ENCODE measurements around the gene PSMB7.

PSMB7 gene

DNA sequence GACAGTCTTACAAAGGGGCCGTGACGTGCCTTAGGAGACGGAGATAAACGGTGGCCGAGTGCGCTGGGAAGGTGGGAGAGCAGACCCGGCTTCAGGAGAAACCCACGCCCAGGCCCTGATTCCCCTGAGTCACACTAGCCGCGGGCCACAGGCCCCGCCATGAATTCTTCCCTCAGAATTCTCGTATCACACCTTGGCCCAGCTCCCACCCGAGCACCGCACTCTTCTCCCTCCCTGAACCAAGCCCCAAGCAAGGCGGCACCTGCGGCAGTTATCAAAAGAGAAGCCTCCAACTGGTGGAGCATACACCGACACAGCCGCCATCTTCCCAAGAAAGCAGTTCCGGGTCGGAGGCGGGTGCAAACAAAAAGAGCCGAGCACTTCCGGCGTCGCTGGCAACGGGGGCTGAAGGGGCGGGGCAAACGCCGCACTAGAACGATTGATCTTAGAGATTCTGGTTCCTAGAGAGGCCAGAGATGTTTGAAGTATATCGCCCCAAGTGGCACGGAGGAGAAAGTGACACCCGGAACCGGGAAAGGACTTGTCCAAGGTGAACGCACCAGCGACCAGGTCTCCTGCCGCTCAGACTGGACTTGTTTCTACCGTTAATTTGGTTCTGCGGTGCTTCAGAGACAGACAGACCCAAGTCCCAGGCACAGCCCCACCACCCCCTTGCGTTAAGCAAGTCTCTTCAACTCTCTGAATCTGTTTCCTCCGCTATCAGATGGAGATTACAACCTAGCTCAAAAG, at the start of gene PSMB7:
PSMB7 (minus strand) TSS at position 341 of the 750 bp plus-strand sequence; CDS start at position 324, 17 bp downstream.
- DNase-seq = peak; percentile 93 to 97 (median 95)

DNA sequence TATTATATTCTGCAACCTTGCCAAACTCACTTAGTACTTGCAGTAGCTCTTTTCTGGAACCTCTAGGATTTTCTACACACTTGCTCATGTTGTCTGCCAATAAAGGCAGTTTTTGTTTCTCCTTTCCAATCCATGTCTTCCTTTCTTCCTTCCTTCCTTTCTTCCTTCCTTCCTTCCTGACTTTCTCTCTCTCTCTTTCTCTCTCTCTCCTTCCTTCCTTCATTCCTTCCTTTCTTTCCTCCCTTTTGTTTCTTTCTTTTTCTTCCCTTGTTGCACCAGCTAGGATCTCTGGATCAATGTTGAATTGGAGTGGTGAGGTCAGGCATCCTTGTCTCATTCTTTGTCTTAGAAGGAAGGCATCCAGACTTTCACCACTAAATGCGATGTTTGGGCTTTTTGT, 47.5 kb upstream of the PSMB7 start:
- no peak for DNase-seq

DNA sequence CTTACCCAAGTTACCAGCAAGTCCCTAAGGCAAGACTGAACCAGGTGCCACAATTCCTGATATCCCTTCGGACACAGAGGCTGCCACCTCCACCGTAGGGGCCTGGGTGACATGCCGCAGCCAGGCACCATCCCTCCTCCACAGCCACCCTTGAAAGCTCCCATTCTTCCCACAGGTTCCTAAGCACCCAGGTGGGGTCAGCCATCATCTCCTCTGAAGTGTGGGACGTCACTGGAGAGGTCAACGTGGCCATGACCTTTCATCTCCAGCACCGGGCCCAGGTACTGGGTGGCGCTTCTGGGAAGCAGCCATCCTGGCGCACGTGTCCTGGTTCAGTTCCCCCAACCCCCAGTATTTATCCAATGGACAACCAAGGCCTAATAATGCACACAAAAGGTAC, 43.2 kb upstream of the PSMB7 start:
- DNase-seq = no peak

DNA sequence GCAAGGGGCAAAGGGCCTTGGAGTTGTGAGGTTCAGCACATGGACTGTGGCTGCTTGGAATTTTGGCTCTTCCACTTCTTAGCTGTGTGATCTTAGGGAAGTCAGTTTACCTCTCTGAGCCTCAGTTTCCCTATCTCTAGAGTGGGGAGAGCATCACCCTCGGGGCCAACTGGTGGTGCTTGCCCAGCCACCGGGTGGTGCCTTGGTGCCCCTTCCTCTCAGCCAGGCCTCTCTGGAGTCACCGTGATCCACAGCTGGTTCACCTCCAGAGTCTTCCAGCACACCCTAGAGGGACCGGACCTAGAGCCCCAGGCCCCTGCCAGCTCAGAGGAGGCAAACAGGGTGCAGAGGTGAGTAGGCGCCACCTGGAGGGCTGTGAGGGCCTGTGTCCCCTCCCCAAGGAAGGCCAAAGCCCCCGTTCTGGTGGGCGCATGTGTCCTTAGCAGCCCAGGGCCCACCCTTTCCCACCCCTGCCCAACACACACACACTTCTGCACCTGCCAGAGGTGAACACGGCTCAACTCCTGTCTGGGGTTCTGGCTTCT, 42.7 kb upstream of the PSMB7 start:
- no peak for DNase-seq

DNA sequence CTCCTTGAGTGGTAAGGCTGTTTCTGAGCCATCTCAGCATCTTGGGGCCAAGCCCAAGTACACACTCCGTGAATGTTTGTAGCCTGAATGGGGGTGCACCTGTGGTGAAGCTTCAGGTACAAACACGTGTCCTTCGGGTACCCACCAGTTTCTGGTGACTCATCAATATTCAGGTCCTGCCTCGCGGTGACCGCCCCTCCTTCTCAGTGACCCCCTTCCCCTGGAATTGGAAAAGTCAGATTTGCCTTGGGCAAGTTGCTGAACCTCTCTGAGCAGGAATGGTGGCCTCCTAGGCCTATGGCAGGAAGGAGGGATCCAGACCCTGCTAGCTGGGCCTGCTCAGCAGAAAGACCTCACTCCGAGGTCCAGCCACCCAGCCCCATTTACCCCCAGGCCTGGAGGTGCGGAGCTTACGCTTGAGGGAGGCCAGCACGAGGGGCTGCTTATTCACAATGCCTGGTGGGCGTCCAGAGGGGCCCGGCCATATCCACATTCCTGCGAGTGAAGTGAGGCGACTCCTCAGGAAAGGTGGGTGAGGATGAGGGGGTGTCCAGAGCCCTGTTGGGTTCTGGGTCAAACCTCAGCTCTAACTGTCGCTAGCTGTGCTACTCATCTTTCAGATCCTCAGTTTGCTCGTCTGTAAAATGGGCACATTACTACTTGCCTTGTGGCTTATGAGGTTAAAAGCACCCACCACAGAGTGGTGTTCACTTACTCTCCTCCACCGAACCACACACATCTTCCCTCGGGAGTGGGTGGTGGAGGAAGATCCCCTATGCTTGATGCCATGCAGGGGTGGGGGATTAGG, 42.0 kb upstream of the PSMB7 start:
- DNase-seq = no peak

DNA sequence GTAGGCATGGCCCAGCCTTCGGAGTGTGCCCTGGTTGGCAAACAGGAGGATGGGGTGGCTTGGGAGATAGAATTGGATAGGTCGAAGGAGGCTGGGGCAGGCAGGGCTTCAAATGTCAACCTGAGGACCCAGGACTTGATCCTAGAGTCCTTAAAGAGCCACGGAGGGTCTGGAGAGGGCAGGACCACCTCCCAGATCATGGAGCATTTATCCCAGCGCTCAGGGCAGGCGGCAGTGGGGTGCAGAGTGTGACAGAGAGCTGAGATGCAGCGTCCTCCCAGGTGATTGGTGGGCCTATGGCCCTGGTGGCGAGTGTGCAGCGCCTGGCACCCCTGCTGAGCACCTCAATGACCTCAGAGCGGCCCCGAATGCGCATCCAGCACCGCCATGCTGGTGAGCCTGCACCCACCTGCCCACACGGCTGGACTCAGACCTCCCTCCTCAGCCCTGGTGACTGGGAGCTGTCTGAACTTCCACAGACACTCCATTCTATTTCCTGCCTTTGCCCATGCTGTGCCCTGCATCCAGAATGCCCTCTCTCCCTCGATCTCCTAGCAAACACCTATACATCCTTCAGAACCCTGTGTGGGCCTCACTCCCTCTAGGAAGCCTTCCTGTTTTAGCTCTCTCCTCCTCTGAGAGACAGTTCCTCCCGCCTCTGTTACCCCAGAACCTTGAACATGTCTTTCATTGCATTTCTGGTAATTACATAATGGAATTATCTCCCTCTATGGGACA, 41.3 kb upstream of the PSMB7 start:
- DNase-seq = no peak

DNA sequence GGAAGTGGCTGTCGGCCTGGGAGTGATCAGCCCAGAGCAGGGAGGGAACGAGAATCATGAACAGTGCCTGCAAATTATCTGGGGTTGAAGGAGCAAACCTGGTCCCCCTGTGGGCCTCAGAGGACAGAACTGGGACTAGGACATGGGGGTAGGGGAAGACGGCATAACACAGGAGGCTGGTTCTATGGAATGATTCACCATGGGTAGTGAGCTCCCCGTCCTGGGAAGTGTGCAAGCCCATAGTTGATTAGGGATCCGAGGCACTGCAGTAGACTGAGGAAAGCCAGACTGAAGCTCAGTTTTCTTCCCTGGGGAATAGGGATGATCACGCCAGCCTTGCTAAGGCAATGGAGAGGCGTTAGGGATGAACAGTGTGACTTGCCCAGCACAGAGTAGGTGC, 40.6 kb upstream of the PSMB7 start:
- DNase-seq = no peak

DNA sequence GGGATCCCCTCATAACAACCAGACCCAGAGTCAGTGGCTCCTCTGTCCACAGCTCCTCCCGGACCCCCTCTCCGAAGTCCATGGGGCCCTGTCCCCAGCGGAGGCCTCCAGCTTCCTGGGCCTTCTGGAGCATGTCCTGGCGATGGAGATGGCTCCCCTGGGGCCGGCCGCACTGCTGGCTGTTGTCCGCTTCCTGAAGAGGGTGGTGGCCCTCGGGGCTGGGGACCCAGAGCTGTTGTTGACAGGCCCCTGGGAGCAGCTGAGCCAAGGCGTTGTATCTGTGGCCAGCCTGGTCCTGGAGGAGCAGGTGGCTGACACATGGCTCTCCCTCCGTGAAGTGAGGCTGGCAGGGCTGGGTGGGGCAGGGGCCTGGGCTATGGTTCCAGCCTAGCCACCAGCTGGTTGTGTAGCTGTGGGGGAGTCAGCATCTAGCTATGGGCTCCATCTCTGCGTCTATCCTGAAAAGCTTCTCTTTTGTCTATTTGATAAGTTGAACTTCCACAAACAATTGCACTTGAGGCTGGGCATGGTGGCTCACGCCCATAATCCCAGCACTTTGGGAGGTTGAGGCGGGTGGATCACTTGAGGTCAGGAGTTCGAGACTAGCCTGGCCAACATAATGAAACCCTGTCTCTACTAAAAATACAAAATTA, 39.7 kb upstream of the PSMB7 start:
- DNase-seq = no peak

DNA sequence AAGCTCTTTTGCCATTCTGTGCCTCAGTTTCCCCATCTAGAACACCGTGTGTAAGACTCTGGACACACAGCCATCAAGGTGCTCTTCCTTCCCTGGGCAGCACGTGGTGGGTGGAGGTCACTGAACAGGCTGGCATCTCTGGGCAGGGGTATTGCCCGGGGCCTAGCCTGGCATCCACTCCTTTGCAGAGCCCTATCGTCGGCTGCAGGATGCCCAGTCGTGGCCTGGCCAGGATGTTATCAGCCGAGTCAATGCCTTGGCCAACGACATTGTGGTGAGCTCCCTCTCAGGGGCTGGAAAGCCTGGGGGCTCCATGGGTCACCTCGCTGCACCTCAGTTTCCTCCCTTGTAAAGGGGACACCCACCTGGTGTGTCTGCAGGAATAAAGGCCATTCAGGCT, 39.1 kb upstream of the PSMB7 start:
- DNase-seq = no peak

DNA sequence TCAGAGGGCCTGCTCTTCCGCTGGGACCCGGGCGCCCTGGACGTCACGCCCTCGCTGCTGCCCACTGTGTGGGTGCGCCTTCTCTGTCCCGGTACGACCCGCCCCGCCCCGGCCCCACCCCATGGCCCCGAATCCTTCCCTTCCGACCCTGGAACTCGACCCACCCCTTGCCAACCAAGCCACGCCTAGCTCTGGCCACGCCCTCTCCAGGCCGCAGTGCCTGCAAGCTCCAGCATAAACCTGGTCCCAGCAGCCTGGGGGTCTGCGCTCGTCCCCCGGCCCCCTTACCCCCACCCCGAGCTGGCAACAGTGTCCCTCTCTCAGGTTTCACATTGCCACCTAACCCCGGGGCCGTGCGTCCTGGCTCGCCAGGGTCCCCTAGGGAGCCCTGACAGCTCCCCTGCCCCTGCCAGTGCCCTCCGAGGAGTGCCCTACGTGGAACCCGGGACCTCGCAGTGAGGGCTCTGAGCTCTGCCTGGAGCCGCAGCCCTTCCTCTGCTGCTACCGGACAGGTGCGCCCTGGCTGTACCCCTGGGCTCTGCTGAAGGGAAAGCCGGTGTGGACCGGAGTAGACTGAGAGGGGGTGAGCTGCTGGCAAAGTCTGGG, 38.4 kb upstream of the PSMB7 start:
- no peak for DNase-seq

DNA sequence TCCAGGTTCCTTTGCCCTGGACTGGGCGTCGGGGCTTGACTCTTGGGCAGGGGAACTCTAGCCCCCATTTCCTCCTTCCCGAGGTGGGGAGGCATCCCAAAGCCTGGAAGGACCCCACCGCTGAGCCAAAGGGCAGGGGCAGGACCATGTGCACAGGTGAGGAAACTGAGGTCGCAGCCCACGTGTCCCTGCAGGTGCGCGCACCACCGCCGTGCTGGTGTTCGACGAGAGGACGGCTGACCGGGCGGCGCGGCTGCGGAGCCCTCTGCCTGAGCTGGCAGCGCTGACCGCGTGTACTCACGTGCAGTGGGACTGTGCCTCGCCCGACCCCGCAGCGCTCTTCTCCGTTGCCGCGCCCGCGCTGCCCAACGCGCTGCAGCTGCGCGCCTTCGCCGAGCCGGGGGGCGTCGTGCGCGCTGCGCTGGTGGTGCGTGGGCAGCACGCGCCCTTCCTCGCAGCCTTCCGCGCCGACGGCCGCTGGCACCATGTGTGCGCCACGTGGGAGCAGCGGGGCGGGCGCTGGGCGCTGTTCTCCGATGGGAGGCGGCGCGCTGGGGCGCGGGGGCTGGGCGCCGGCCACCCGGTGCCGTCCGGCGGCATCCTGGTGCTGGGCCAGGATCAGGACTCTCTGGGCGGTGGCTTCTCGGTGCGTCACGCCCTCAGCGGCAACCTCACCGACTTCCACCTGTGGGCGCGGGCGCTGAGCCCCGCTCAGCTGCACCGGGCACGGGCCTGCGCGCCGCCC, 37.8 kb upstream of the PSMB7 start:
- no peak for DNase-seq

DNA sequence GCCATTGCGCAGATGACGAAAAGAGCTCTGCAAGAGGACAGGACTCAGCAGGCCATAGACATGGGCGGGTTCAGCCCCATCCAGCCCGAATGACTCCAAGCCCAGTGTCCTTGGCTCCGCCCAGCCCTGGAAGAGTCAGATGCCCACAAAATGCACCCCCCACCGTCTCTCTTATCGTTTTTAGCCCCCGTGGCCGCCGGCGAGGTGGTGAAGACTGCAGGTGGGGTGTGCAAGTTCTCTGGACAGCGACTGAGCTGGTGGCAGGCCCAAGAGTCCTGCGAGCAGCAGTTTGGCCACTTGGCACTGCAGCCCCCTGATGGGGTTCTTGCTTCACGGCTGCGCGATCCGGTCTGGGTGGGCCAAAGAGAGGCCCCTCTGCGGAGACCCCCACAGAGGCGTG, 37.1 kb upstream of the PSMB7 start:
- no peak for DNase-seq

DNA sequence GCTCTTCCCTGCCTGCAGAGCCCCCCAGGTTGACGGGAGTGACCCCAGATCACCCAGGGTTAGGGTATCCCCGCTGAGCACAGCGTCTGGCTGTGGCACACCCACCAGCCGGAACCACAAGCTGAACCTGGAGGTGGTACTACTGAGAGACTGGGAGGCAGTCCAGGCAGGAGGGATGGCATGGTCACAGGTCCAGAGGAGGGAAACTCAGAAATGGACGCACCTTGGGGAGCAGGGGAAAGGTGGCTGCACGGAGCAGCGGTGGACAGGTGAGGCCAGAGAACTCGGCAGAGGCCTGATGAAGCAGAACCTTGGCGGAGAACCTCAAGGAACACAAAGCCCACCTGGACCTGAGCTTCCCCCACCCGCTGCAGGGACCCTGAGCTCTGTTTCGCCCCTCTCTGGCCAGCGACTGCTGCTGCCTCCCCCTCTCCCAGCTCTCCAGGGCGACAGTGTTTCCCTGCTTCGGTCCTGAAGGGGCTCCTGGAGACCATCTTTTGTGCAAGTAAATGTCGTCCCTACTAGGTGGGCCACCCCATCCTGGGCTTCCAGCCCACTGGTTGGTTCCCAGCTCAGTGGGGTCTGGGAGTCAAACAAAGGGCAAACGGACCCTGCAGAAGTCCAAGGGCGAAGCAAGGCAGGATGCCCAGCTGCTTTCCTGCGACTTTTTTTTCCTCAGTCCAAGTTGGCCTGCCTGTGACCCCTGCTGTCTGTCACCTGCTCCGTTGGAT, 35.9 kb upstream of the PSMB7 start:
- no peak for DNase-seq

DNA sequence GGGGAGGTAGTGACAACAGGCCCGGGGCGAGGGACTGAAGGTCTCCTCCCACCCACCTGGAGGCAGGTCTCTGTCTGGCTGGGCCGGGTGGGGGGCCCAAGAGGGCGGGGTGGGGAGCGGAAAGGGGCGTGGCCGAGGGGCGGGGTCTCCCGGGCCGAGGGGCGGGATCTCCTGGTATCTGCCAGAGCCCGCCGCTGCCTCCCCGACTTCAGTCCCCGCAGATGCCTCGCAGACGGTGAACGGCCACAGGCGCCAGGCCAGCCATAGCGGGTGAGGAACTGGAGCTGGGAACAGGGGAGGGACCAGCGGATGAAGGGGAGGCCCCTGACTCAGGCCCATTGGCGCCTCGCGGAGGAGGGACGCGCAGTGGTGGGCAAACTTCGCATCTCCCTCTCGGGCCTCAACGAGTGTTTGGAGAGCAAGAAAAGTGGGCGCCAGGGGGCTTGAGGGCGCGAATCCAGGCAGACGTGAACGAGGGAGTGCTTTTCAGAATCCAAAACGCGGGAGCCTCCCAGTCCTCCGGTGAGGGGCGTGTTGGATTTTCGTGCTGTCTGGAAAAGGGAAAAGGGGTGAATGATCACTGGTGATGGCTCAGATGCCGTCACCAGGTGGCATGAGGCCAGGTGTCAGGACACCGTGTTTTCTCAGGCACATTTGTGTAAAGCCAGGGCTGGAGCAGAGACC, 35.1 kb upstream of the PSMB7 start, which contains the start of gene ADGRD2:
ADGRD2 (plus strand) TSS at position 211 of the 684 bp plus-strand sequence. CDS start 1,216 bp downstream, outside the sequence.
- no peak for DNase-seq

DNA sequence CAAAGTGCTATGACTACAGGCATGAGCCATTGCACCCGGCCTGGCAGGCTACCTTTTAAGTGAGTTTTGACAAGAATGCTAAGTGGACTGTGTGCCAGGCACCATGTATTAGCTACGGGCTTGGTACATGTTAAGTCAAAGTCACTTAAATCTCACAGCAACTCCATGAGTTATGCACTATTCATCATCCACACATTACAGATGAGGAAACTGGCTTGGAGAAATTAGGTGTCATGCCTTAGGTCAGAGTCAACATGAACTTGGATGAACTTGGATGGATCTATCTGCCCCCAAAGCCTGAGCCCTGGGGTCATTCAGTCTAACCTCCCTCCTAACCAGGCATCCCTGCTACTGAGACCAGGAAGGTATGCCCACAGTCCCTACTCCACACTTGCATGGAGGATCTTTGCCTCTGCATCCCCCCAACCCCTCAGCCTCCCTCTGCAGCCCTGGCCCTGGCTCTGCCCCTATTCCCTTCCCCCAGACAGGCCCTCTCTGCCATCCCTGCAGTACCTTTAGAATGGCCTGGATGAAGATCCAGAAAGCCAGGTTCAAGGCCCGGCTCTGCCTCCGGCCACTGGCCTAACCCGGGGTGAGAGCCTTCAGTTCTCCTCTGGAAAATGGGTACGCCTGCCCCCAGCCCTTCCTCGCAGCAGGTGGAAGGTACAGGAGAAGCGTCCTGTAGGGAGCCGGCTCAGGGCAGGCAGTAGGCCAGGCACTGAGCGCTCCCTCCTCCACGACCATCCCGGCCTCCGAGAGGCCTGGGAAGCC, 34.3 kb upstream of the PSMB7 start:
- no peak for DNase-seq

DNA sequence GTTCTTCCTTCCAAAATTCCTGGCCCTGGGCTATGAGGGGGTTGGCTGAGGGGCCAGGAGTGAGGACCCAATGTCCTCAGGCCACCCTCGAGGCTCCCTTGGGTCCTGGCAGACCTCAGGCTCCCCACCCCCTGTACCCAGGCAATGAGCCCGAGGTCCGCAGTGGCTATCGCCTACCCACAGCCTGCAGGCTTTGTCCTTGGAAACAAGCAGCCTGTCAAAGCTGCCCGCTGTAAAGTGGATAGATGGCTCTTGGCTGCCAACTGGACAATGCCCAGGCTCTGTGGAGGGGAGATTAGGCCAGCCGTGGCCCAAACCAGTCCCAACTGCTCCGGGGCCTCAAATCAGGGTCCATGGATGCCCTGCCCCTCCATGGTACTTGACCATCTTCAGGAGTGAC, 32.8 kb upstream of the PSMB7 start:
- DNase-seq = no peak

DNA sequence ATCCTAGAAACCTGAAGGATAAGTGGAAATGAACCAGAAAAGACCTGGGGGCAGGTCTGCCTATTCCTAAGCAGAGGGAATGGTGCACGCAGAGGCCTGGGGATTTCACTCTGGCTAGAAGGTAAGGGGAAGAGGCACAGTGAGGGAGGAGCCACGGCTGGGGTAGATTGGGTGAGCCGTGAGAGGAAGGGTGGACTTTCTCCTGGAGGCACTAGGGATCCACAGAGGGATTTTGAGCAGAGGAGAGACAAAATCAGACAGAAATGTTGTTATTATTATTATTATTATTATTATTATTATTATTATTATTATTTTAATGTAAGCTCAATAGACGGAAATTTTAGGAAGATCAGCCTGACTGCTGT, 32.0 kb upstream of the PSMB7 start:
- no peak for DNase-seq

DNA sequence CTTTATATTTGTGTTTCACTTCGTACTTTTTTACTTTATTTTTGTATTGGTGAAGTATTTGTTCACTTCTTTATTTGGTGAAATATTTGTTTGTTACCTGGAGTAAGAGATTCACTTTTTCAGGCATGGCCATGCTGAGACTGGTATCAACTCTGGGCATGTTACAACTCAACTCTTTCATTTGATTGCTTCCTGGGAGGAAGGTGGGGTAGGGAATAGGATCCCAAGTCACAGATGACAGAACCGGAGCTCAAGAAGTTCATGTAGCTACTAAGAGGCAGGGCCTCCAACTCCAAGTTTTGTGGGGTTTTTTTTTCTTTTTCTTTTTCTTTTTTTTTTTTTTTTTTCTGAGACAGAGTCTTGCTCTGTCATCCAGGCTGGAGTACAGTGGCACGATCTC, 28.9 kb upstream of the PSMB7 start:
- DNase-seq = no peak

DNA sequence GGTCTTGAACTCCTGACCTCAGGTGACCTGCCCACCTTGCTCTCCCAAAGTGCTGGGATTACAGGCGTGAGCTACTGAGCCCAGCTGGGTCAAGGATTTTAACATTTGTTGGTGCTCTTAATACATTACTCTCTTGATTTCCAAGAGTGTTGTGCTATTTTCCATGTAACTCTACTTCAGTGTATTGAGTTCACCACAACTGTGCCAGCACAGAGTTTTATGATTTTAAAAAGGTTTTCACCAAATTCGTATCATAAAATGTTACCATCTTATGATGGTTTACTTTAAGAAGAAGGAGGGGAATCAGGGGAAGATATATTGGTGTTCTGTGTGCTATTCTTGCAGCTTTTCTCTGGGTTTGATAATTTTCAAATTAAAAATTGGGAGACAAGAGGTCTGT, 28.4 kb upstream of the PSMB7 start:
- no peak for DNase-seq

All from activated CD4-positive, CD25-positive, alpha-beta regulatory T cell (primary cell).